Uterus (tissue), 2 donors: Measurements from ENCODE around the gene NOX3.

Experiments used
- POLR2A ChIP-seq, 2 donors: fragments of 450-650 bp; IDR thresholded peaks; one replicate each; pipeline ENCODE4 v1.6.1; 2016; ENCODE audit warnings: antibody characterized with exemption in 2 of 2, mild to moderate bottlenecking in 1 of 2, moderate library complexity in 1 of 2
- TF ChIP-seq, protein P1 (sequence below), 4 experiments: fragments of 200-600 bp in 2 of 4; fragments of 450-650 bp in 2 of 4; sonication (generic) in 2 of 4; IDR thresholded peaks; one replicate each; pipeline ENCODE4 v1.5.1; 2016 to 2019; ENCODE audit warnings: antibody characterized with exemption in 4 of 4, mild to moderate bottlenecking in 2 of 4, moderate library complexity in 1 of 4

DNA sequence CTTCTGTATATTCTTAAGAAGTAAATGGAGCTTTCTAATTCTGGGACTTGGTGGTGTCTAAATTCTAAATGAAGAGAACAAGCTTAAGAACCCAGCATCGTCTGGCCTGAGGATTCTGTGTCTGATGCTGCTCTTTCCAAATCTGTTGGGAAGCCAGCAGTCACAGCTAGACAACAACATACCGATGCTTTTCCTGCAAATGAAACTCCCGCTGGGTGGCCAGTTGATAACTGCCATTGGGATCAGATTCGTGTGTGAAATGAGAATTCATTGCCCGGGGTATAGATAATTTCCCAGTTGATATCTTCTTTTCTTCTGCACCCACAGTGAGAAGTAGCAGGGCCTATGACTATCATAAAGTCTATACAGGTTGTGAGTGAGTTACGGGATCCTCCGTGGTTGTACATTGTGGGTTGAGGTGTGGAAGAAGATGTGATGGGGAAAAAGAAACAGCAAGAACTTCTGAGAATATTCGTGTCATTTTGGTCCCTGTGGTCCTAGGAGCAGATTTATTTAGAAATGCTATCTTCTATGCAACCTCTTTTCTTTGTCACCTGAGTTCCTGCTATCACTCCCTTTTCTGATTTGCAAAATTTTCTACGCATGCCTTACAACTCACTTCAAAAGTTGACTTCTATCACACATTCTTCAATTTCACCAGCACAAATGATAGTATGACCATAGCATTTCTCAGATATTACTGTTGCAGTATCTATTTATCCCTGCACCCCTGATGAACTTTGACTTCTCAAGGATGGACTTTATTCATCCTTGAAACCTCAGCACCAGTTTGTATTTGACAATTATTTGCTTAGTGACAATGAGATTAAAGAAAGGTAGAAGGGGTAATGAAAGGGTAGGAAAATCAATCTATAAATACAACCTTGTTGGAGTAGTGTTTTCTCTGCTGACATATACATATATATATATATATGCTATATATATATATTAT is 10.4 kb downstream of the NOX3 start:
- TF ChIP-seq, protein P1, sequence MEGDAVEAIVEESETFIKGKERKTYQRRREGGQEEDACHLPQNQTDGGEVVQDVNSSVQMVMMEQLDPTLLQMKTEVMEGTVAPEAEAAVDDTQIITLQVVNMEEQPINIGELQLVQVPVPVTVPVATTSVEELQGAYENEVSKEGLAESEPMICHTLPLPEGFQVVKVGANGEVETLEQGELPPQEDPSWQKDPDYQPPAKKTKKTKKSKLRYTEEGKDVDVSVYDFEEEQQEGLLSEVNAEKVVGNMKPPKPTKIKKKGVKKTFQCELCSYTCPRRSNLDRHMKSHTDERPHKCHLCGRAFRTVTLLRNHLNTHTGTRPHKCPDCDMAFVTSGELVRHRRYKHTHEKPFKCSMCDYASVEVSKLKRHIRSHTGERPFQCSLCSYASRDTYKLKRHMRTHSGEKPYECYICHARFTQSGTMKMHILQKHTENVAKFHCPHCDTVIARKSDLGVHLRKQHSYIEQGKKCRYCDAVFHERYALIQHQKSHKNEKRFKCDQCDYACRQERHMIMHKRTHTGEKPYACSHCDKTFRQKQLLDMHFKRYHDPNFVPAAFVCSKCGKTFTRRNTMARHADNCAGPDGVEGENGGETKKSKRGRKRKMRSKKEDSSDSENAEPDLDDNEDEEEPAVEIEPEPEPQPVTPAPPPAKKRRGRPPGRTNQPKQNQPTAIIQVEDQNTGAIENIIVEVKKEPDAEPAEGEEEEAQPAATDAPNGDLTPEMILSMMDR (IDR thresholded peaks at IDR 0.05): no peak
- TF ChIP-seq POLR2A (IDR thresholded peaks at IDR 0.05): no peak
